GM12892 (cell line): ENCODE data around the gene FN1.

Experiments used
- POLR2A ChIP-seq: IDR thresholded peaks from 2 replicates; pipeline ENCODE4 v1.6.1; 2011; ENCODE audit warnings: low read depth, low read length, control low read depth
- POLR2AphosphoS5 ChIP-seq: IDR thresholded peaks from 2 replicates; pipeline ENCODE4 v1.6.1; 2011; ENCODE audit warnings: low read depth, low read length, control low read depth

DNA sequence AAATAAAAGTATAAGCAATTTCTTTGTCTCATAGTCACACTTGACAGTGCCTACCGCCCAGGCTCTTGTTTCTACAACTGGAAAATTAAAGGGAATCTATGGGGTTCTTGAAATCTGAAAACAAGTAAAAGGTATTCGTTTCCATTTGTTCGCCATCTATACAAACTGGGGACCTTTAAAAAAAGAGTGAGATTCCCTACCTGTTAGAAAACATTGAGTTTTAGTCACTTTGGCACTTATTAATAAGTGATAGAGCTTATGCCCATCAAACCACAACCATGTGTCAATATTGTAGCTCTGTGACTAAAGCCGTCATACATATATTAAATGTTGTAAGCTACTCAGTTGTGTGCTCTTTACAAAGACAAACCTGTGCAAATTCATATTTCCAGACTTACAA, 13.2 kb downstream of the FN1 start:
- TF ChIP-seq POLR2A (no peak), POLR2AphosphoS5 (no peak)
